ENCODE measurements around the gene SMYD3.
A peak's percentile ranks its signal among the peaks of the same experiment; 100 is the strongest.

SMYD3 gene

DNA sequence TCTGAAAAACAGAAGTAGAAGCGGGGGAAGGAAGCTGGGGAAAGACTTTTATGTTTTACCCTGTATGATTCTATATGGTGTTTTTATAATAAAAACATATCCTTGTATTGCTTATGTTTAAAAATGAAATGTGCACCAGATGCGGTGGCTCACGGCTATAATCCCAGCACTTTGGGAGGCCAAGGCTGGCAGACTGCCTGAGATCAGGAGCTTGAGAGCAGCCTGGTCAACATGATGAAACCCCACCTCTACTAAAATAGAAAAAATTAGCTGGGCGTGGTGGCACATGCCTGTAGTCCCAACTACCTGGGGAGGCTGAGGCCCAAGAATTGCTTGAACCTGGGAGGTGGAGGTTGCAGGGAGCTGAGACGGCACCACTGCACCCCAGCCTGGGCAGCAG lies 155.4 kb downstream of the SMYD3 start:
- H3K4me3 ChIP-seq (ENCODE audit: low read length): no peak overlapping the region
- DNase-seq (ENCODE audit: low read depth): peak; percentile 16
- TF ChIP-seq, protein P1, sequence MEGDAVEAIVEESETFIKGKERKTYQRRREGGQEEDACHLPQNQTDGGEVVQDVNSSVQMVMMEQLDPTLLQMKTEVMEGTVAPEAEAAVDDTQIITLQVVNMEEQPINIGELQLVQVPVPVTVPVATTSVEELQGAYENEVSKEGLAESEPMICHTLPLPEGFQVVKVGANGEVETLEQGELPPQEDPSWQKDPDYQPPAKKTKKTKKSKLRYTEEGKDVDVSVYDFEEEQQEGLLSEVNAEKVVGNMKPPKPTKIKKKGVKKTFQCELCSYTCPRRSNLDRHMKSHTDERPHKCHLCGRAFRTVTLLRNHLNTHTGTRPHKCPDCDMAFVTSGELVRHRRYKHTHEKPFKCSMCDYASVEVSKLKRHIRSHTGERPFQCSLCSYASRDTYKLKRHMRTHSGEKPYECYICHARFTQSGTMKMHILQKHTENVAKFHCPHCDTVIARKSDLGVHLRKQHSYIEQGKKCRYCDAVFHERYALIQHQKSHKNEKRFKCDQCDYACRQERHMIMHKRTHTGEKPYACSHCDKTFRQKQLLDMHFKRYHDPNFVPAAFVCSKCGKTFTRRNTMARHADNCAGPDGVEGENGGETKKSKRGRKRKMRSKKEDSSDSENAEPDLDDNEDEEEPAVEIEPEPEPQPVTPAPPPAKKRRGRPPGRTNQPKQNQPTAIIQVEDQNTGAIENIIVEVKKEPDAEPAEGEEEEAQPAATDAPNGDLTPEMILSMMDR (conservative IDR thresholded peaks at IDR 0.05; ENCODE audit: low read depth, low read length): no peak

DNA sequence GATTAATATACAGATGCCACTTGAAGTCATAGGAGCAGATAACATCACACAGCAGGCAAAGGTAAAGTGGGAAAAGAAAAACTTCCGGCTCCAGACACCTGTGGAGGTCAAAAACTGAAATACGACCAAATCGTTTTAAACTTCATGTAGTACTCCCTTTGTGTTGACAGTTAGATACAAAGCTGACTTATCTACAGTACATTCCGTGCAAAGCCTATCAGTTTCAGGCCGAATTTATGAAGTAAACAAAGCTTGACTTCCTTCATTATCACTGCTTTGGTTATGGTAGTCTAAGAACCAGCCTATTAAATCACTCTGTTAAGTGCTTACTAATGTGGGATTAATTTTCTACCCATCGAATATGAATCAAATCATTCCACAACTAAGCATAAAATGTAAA lies 156.3 kb downstream of the SMYD3 start:
- TF ChIP-seq, protein P1 (conservative IDR thresholded peaks at IDR 0.05; ENCODE audit: low read depth, low read length): no peak
- no peak for DNase-seq (ENCODE audit: low read depth)
- no peak overlapping the region for H3K4me3 ChIP-seq (ENCODE audit: low read length)

DNA sequence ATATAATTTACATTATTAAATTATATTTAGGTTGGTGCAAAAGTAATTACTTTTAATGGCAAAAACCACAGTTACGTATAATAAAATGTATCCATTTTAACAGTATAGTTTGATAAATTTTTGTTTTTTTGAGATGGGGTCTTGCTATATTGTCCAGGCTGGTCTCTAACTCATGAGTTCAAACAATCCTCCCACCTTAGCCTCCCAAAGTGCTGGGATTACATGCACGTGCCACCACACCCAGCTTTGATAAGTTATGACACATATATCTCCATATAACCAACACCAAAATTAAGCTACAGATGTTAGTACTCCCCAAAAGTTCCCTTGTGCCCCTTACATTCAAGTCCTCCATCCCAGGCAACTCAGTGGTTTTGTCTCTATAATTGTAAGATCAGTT lies 163.1 kb downstream of the SMYD3 start:
- DNase-seq (ENCODE audit: low read depth): no peak
- TF ChIP-seq, protein P1 (conservative IDR thresholded peaks at IDR 0.05; ENCODE audit: low read depth, low read length): no peak

DNA sequence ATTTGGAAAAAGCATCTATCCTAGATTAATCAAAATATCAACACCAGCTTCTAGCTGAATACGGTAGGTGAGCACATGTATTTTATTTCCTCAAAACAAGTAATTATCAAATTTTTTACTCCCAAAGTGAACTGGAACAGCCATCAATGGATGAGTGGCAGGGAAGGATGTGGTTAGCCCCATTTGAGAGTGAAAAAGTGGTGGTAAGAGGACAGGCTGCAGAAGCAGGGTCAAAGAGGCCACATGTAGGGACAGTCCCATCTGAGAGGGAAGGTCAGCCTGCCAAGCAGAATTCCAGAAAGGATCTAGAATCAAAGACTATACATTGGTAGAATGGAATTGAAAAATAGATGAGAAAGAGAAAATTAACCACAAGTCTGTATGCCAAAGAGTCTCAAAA lies 163.8 kb downstream of the SMYD3 start:
- no peak overlapping the region for H3K4me3 ChIP-seq (ENCODE audit: low read length)
- TF ChIP-seq, protein P1 (conservative IDR thresholded peaks at IDR 0.05; ENCODE audit: low read depth, low read length): no peak
- no peak for DNase-seq (ENCODE audit: low read depth)

More for the DNA sequence above, 163.1 kb downstream of the SMYD3 start:
- no peak overlapping the region for H3K4me3 ChIP-seq (ENCODE audit: low read length)

DNA sequence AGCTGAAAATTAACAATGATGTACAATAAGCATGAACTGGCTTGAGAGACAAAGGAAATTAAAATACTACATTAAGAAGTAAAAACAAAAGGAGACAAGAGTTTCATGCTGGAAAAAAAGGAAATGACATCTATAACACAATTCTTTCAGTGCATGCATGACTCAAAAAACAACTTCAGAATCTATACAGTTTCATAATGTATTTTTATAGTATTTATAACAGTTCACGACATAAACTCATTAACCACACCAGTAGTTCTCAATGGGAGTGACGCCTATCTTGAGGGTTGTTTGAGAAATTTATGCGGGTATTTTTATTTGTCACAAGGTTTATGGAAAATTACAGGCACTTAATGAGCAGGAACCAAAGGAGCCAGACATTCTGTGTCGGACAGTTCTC lies 168.5 kb downstream of the SMYD3 start:
- no peak for DNase-seq (ENCODE audit: low read depth)
- H3K4me3 ChIP-seq (ENCODE audit: low read length): no peak overlapping the region
- TF ChIP-seq, protein P1 (conservative IDR thresholded peaks at IDR 0.05; ENCODE audit: low read depth, low read length): no peak

DNA sequence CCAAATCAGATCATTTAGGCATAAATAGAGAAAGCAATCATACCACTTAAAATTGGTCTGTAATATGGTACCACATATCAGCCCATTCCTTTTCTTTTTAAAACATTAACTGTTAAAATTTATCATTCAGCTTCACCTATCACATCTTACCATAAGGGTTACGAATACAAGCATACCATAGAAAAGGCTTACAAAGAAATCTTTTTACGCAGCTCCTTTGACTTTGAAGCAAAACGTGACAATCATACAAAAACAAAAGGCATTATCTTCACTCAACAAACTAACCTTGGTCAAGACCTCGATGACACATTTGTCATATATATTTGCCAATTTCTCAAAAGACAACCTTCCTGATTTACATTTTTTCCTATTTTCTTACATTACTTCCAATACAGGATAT lies 169.0 kb downstream of the SMYD3 start:
- TF ChIP-seq, protein P1 (conservative IDR thresholded peaks at IDR 0.05; ENCODE audit: low read depth, low read length): no peak
- DNase-seq (ENCODE audit: low read depth): no peak
- no peak overlapping the region for H3K4me3 ChIP-seq (ENCODE audit: low read length)

DNA sequence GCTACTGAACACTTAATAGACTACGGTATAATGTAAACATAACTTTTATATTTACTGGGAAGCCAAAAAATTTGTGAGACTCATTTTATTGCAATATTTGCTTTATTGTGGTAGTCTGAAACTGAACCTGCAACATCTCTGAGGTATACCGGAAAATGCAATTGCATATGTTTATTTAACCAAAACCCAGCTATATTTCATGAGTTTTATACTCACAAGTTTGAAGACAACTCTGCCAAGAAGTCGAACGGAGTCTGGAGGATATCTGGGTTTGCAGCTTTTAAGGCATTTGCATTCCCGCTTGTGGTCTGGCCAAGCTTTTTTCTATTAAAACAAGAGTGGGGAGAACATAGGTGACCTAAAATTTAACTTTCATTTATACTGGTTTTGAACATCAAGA lies 171.9 kb downstream of the SMYD3 start:
- no peak overlapping the region for H3K4me3 ChIP-seq (ENCODE audit: low read length)
- TF ChIP-seq, protein P1 (conservative IDR thresholded peaks at IDR 0.05; ENCODE audit: low read depth, low read length): no peak
- DNase-seq (ENCODE audit: low read depth): no peak
